Activated T-helper 1 cell treated with Interleukin-2 at 50 U/mL for 16 hours (primary cell): Measurements from ENCODE around the gene FBXW2.
"Not testable (repeated sequence)": the region's sequence is repeated elsewhere in the genome, so short reads cannot be mapped to it uniquely, and the experiment has no call there.

ENCODE experiments used
- DNase-seq: peaks from one replicate; pipeline ENCODE4 v3.0.0-alpha.2; 2020; ENCODE audit warnings: low read depth

The FBXW2 gene

DNA sequence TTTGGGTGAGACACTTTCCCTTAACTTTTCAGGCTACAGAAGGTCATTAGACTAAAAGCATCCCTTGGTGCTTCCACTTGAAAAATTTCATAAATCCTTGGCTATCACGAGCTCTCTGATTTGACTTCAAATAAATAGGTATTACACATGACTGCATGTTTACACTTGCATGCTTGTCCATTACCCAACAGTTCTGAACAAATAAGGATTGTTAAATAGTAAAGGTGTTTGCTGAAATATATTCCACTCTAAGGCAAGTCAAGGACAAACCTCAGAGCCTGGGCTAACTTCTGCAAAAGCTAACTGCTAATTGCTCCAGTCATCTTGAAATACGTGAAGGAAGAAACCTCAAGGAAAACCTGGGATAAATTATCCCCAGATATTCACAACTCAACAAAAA is 14.5 kb downstream of the FBXW2 start:
- DNase-seq: no peak

DNA sequence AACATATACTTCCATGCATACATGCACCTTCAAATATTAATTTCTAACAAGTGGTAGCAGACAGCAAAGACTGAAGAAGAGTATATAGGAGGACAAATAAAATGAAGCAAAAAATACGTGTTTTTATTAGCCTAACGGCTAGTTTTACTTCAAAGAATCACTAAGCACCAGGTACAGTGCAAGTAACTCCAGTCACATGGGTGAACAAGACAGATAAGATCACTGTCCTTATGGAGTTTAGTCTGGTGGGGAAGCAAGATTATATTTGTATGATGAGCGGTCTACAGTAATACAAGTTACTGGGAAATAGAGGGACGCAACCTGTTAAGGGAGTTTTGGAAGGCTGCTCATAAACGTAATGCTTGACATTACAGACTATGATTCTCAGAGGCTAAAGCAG is 16.0 kb downstream of the FBXW2 start:
- DNase-seq: no peak

DNA sequence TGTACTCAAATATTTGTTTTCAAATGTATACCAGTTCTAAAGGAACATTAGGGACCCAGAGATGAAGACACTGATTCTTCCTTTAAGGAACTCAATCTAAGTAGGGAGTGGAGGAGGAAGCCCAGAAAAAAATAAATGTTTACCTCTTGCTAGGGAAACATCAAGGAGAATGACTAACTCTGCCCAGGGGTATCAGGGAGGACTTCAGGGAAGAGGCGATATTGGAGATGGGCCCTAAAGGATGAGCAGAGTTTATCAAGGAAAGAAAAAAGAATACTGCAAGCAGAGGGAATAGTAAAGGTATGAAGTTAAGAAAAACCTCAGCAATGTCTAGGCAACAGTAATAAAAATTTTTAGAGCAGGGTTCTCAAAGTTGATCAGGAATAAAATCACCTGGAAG is 16.4 kb downstream of the FBXW2 start:
- DNase-seq: no peak

DNA sequence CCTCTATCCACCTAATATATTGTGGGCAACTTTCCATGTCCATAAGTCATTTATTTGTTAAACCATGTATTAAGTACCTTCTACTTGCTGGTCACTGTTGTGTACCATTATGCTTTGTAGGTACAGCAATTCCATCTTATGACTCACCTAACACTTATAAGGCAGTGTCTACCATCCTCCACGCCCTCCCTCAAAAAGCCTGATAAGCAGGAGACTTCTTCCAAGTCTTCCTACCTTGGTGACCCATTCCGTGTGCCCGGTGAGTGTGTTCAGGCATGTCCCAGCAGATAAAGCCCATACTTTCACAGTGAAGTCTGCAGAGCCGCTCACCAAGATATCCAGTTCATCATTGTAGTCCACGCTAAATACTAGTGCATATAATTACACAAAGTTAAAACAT is 17.4 kb downstream of the FBXW2 start:
- no peak for DNase-seq

DNA sequence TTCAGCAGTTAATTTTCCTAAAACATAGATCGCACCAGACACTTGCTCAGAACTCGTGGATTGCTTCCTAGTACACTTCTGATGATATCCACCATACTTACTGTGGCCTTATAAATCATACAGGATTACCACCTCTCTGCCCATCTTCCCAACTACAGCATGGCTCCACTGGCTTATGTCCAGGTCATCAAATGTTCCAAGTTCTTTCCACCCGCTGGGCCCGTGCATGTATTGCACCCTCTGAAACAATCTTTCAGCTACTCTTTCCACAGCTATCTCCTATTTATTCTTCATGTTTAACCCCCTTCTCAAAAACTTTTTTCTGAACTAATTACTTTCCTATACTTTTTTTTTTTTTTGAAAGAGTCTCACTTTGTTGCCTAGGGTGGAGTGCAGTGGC is 18.5 kb downstream of the FBXW2 start:
- DNase-seq: no peak

DNA sequence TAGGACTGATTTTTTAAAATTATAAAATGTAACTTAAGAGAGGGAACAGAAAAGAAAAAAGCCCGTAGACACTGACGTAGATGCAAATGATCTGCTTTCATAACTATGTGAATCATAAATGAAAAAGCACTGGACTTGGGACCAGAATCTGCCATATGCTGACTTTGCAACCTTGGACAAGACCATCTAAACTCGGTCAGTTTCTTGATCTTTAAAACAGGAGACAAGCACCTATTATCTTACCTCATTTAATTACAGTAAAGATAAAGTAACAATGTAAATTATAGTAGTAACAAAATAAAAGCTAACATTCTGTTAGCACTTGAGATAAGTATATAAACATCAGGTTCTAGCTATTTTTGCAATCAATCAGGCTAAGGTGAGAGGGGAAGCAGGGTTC is 20.0 kb downstream of the FBXW2 start:
- no peak for DNase-seq

DNA sequence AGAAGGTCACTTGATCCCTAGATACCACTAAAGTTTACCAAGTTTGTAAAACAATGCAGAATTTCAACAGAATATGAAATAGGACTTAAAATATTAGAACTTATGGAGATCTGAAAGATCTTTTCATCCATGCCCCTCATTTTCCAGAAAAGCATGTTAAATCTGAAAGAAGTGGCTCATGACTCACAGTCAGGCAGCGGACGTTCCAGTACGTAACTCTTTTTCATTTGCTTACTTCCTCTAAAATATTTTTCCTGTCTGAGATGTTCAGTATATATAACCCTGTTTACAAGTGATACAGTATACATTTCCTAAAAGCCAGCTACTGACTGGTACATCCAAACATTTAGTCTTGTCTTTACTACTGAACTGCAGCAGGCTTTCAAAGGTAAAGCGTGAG is 22.3 kb downstream of the FBXW2 start:
- no peak for DNase-seq

DNA sequence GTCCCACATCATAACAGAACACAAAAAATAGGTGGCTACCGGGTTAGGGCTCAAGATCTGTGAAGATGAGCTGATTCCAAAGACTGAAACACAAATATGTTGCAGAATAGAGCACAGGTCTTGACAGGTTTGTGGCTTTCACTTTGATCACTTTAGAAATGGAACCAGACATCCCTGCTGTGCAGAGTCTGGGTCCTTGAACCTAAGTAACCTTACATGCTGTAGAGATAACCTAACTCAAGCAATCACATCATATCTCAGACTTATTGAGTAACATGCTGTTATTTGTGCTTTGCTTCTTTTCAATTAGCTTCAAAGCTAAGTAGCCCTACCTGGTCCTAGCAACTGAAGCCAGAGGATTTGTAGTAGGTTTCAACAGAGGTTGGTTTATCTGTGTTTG is 24.3 kb downstream of the FBXW2 start:
- DNase-seq: no peak

DNA sequence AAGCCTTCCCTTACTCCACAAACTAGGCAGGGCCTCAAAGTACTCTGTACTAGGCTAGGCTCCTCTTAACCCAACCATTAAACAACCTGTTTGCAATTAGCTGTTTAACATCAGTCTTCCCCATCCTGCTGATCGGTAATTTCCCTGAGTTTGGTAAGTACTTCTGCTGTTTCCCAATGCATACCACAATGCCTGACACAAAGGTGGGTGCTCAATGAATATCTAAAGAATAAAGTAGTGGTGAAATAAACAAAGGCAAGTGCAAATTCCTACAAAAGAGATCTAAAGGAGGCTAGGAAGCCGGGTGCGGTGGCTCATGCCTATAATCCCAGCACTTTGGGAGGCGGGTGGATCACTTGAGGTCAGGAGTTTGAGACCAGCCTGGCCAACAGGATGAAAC is 25.0 kb downstream of the FBXW2 start:
- DNase-seq: no peak

DNA sequence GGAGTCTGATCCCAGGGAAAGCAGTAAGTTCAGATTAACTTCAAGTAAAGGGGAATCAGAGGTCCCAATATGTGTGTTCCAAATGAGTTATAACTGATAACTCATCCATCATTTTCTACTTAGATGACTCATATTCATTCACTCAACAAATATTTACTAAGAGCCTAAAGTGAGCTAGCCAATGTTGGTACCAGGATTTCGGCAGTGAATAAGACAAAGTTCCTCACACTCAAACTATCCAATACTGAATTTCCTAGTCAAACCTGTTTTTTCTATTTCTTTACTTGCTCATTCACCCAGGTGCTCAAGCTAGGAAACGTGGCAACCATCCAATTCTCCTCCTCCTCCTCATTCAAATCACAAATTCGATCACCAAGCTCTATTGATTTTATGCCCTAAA is 25.8 kb downstream of the FBXW2 start:
- DNase-seq: no peak

DNA sequence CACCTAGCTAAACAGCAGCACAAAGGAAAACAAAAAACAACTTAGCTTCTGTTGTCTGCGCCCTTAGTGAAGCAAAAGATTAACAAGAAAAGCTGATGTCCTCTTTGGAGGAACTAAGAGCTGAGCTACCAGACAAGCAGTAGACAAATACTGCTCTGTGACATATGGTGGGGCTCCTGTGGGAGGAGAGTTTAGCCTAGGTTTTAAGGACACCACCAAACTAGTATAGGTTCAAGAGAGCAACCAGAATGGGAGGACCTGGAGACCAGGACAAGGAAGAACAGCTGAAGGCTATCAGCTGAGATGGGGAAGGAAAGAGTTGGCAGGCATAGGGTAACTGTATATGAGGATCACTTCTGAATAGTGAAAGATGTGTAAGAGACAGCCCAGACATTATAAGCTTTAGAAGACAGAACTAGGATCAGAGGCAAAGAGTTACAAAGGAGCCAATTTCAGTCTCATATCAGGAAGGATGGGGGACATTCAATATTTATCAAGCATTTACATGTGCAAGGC is 27.2 kb downstream of the FBXW2 start:
- DNase-seq: no peak

DNA sequence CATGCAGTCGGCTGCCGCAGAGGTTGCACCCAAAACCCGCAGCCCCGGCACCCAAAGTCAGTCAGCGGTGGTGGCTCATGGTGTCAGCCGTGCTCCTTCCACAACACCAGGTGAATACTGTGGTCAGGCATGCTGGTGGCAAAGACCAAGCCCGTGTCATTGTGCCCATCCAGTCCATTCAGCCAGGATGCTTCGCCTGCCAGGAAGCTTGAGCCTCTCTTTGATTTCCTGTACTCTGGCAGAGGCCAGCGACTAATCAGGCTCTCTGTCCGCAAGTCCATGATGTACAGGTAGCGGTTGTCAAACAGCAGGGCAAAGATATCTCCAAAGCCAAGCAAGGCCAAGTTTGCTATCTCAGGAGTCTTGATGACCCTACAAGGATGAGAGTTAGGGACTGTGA is 28.7 kb downstream of the FBXW2 start:
- no peak for DNase-seq

DNA sequence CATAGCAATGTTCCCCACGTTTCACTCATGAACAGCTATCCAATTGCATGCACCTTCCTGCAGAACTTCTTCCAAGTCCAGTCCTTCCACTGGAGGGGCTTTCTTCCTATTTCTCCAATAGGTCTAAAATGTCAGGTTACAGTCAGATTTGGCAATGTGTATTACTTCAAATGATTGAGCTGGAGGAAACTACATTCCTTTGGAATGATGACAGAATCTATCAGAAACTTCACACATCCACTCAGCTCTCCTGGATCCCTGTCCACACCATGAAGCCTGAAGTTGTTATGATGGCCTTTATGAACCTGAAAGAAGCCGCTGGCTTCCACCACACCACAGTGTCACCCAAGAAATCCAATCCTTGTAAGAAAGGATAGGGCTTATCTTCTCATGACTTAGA is 32.2 kb downstream of the FBXW2 start:
- DNase-seq: no peak

DNA sequence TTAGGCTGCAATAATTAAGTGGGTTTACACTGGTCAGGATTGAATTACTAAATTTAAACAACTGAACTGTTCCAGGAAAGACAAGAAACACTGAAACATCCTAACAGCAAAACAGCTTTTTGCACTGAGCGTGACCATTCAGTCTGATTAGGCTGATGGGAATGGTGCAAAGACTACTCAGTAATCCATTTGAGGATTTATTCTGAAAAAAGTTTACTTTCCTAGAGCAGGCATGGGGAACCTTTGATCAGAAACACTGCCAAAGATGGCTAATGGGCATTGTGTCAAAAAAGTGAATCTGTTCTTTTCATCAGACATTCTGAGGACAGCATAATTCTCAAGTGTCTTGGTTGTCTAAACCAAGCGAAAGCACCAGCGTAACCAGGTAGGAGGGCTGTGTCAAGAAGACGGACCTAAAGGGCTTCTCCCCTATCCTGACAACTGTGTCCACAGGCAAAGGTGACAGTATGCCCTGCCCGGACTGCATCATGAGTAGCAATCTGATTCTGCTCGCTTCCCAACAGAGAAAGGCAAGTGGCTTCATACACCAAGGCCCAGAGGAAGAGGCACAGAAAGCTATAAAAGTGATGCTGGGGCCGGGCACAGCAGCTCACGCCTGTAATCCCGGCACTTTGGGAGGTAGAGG is 33.3 kb downstream of the FBXW2 start:
- no peak for DNase-seq

DNA sequence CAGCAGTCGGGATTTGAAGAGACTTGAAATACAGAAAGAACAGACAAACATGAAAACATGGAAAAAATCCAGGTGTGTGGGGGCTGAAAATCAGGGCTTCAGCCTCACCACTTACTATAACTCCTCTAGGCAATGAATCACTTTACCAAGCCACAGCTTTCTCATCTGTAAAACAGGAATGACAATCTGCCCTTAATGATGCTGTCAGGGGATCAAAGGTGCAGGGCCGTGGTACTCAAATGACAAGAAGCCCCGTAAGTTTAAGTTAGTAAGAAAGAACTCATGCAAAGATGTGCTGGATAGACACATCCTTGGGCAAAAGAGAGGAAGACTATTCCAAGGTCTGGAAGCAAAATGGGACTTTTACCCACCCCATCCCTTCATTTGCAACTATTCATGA is 34.7 kb downstream of the FBXW2 start:
- DNase-seq: no peak

DNA sequence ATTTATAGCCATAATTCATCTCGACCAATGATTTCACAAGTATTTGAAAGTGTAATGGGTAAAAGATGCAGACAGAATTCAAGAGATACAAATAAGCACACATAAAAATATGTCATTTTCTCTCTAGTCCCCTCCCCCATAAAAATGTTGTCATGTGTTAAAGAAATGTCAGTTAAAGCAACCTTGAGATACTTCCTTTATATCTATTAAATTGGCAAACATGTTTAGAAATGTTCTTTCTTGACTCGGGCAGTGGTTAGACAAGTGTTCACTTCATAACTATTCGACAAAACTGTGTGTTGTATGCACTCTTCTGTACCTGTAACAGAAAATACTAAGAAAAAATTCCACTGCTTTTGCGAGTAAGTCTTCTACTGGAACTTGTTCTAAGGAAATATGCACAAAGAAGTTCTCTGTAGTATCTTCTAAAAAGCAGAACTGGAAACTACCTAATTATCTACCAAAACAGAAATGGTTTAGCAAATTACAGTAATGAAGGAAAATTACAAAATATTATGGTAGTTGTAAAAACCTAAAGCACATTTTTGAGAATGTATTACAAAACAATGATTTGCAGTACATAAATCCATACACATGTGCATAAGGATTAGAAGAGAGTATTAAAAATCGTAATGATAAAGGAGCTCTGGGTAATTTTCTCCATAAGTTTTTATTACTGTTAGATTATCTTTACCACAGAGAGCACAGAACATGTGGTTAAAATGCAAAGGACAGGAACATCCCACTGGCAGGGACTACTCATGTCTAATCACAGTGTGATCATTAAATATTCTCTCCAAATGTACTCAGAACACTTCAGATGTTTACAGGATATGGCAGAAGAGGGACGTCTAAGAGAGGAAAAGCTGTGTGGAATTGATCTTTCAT is 35.9 kb downstream of the FBXW2 start:
- no peak for DNase-seq

DNA sequence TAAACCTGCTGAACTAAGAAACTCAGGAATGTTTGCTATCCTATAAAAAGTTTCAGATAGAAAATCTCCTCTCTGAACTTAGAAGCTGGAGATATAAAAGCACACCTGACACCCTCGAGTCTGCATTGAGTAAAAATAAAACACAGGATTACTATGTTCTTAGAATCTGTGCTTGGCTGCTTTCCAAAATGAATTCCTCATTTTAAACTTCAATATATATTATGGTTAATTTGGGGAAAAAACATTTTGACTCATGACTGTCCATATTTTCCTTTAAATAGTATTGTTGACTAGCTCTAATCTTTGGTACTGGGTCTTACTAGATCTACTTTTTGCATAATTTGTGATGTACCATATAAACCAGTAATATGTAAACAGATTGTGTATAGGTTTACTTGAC is 36.7 kb downstream of the FBXW2 start:
- DNase-seq: no peak

DNA sequence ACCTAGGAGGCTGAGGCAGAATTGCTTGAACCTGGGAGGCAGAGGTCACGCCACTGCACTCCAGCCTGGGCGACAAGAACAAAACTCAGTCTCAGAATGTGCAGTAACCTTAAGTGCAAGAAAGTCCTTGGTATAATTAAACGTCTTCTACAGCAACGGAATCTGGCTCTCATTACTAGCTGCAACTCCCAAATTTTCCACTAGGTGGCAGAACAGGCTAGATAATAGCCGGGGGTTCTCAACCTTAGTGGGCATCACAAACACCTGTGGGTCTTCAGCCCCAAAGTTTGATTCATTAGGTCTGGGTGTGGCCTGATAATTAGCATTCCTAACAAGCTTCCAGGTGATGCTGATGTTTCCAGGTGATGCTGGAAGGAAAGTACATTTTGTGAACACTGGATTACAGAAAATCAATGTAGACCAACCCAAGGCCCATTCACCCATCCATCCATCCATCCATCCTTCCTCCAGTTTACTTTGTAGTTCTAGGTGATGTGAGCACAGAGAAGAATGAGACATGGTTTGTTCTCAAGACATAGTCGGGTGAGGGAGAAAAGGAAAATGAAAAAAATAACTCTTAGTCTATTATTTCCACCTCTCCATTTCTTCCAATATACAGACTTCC is 37.3 kb downstream of the FBXW2 start:
- peak; percentile 43 for DNase-seq

DNA sequence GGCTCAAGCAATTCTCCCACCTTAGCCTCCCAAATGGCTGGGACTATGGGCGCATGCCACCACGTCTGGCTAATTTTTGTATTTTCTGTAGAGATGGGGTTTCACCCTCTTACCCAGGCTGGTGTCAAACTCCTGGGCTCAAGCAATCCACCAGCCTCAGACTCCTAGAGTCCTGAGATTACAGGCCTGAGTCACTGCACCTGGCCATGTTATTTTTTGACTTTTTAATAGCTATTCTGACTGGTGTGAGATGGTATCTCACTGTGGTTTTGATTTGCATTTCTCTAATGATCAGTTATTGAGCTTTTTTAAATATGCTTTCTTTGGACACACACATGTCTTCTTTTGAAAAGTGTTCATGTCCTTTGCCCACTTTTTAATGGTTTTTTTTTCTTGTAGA is 38.2 kb downstream of the FBXW2 start:
- DNase-seq: no peak

DNA sequence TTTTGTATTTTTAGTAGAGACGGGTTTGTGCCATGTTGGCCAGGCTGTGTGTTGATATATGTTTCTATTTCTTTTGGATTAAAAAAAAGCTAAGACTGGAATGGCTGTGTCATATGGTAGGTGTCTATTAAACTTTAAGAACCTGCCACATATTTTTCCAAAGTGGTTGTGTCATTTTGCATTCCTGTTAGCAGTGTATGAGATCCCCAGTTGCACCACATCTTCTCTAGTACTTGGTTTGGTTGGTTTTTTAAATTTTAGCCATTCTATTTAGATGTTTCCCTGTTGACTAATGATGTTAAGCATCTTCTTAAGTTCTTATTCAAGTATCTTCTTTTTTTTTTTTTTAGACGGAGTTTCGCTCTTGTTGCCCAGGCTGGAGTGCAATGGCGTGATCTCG is 42.8 kb downstream of the FBXW2 start:
- DNase-seq: no peak

DNA sequence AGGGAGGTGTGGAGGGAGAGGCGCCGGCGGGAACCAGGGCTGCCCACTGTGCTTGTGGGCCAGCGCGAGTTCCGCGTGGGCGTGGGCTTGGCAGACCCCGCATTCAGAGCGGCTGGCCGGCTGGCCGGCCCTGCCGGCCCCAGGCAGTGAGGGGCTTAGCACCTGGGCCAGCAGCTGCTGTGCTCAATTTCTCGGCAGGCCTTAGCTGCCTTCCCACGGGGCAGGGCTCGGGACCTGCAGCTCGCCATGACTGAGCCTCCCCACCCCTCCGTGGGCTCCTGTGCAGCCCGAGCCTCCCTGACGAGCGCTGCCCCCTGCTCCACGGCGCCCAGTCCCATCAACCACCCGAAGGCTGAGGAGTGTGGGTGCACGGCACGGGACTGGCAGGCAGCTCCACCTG is 46.9 kb downstream of the FBXW2 start:
- not testable (repeated sequence) for DNase-seq

DNA sequence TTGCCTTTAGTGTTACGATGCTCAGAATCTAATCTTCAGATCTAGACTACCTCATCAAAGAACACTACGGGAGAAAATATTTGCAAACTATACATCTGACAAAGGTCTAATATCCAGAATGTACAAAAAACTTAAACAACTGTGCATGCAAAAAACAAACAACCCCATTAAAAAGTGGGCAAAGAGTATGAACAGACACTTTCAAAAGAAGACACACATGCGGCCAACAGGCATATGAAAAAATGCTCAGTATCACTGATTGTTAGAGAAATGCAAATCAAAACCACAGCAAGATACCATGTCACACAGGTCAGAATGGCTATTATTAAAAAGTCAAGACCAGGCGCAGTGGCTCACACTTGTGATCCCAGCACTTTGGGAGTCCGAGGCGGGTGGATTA is 47.9 kb downstream of the FBXW2 start:
- no peak for DNase-seq

DNA sequence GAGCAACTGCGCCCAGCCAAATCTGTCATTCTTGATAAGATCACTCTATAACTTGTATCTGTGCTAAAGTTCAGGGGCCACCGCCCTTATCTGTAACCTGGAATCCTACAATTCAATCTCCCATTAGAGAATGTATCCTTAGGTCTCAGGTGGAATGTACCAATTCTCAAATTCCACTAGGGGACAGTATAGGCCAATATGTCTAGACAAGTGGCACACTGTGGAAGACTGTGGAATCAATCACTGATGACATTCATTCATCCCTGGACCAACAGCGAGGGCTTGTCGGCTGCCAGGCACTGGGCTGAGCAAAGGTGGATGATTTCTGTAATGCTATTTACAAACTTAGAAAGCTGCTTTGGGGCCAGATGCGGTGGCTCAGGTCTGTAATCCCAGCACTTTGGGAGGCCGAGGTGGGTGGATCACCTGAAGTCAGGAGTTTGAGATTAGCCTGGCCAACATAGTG is 50.2 kb downstream of the FBXW2 start:
- DNase-seq: no peak
